MM.1S (cell line): ENCODE data around the gene ESF1.

Experiments used
- DNase-seq: peaks from one replicate; pipeline ENCODE4 v3.0.0-alpha.2; 2015
- H2AFZ ChIP-seq: fragments of 300-600 bp; sonication (generic); 2 replicates; pipeline ENCODE4 v1.6.0; 2016; ENCODE audit warnings: antibody characterized with exemption, low read length
- H3F3A ChIP-seq: fragments of 300-600 bp; sonication (generic); 2 replicates; pipeline ENCODE4 v1.6.1; 2016; ENCODE audit warnings: mild to moderate bottlenecking, antibody characterized with exemption, low read length, moderate library complexity, mixed read lengths; ENCODE audit not compliant: insufficient read depth
- H3K27ac ChIP-seq: fragments of 300-600 bp; sonication (generic); 2 replicates; pipeline ENCODE4 v1.5.1; 2016; ENCODE audit warnings: mild to moderate bottlenecking, low read length
- H3K27me3 ChIP-seq: fragments of 300-600 bp; sonication (generic); replicated peaks from 2 replicates; pipeline ENCODE4 v1.6.0; 2016; ENCODE audit warnings: low read length; ENCODE audit not compliant: insufficient read depth
- H3K36me3 ChIP-seq: fragments of 300-600 bp; sonication (generic); replicated peaks from 2 replicates; pipeline ENCODE4 v1.6.1; 2016; ENCODE audit warnings: mild to moderate bottlenecking, low read length, mixed read lengths; ENCODE audit not compliant: insufficient read depth
- H3K4me1 ChIP-seq: fragments of 300-600 bp; sonication (generic); 2 replicates; pipeline ENCODE4 v1.6.1; 2016; ENCODE audit warnings: low read length, mixed read lengths
- H3K4me2 ChIP-seq: fragments of 300-600 bp; sonication (generic); 2 replicates; pipeline ENCODE4 v1.6.0; 2016; ENCODE audit warnings: low read depth, low read length
- H3K4me3 ChIP-seq: fragments of 300-600 bp; sonication (generic); 2 replicates; pipeline ENCODE4 v1.5.1; 2016; ENCODE audit warnings: low read length, mixed read lengths
- H3K79me2 ChIP-seq: fragments of 300-600 bp; sonication (generic); 2 replicates; pipeline ENCODE4 v1.6.1; 2016; ENCODE audit warnings: mixed run types, low read length, mixed read lengths
- H3K9ac ChIP-seq: fragments of 300-600 bp; sonication (generic); 2 replicates; pipeline ENCODE4 v1.6.1; 2016; ENCODE audit warnings: low read length, mixed read lengths
- H3K9me2 ChIP-seq: fragments of 300-600 bp; sonication (generic); replicated peaks from 2 replicates; pipeline ENCODE4 v1.6.1; 2016; ENCODE audit warnings: mild to moderate bottlenecking, low read length, mixed read lengths; ENCODE audit not compliant: insufficient read depth
- H3K9me3 ChIP-seq: fragments of 300-600 bp; sonication (generic); replicated peaks from 2 replicates; pipeline ENCODE4 v1.6.1; 2016; ENCODE audit warnings: mild to moderate bottlenecking, low read length, mixed read lengths; ENCODE audit not compliant: insufficient read depth
- H4K20me1 ChIP-seq: fragments of 300-600 bp; sonication (generic); 2 replicates; pipeline ENCODE4 v1.6.1; 2016; ENCODE audit warnings: mild to moderate bottlenecking, low read length, moderate library complexity, mixed read lengths; ENCODE audit not compliant: insufficient read depth
- CTCF ChIP-seq: fragments of 300-600 bp; sonication (generic); IDR thresholded peaks from 2 replicates; pipeline ENCODE4 v1.5.1; 2016; ENCODE audit warnings: antibody characterized with exemption, low read length, mixed read lengths
- EZH2 ChIP-seq: fragments of 300-600 bp; sonication (generic); optimal IDR thresholded peaks from 2 replicates; pipeline ENCODE3; 2017; ENCODE audit warnings: low read depth, mild to moderate bottlenecking, antibody characterized with exemption, low read length, mixed read lengths
- EZH2phosphoT487 ChIP-seq: fragments of 300-600 bp; sonication (generic); IDR thresholded peaks from 2 replicates; pipeline ENCODE4 v1.6.1; 2018; ENCODE audit warnings: antibody characterized with exemption, low read length

Gene ESF1

GRCh38 chr20:13824459-13824858 lies 39.7 kb upstream of the ESF1 start:
- H3K4me3 ChIP-seq, result no peak overlapping the region
- DNase-seq, result no peak
- H3K9me2 ChIP-seq, result no peaks in the 10 kb centered on the region
- H3K9me3 ChIP-seq, result no peaks in the 10 kb centered on the region
- H3K4me2 ChIP-seq, result no peak overlapping the region
- no peaks in the 10 kb centered on the region for H3K36me3 ChIP-seq
- H3K79me2 ChIP-seq, result no peaks in the 10 kb centered on the region
- no peaks in the 10 kb centered on the region for H3K27me3 ChIP-seq
- TF ChIP-seq EZH2 (no peak), CTCF (no peak), EZH2phosphoT487 (no peak)
- H3F3A ChIP-seq, result no peaks in the 10 kb centered on the region
- H3K4me1 ChIP-seq, result no peaks in the 10 kb centered on the region
- H4K20me1 ChIP-seq, result no peaks in the 10 kb centered on the region
- no peak overlapping the region for H3K27ac ChIP-seq
- no peak overlapping the region for H3K9ac ChIP-seq
- no peak overlapping the region for H2AFZ ChIP-seq

GRCh38 chr20:13822459-13822858 lies 37.7 kb upstream of the ESF1 start:
- no peaks in the 10 kb centered on the region for H3K27me3 ChIP-seq
- H3K79me2 ChIP-seq, result no peaks in the 10 kb centered on the region
- no peak overlapping the region for H3K27ac ChIP-seq
- no peaks in the 10 kb centered on the region for H3K36me3 ChIP-seq
- H3K9ac ChIP-seq, result no peak overlapping the region
- H3K4me2 ChIP-seq, result no peak overlapping the region
- no peak overlapping the region for H3K4me3 ChIP-seq
- H2AFZ ChIP-seq, result no peak overlapping the region
- H3K9me3 ChIP-seq, result no peaks in the 10 kb centered on the region
- DNase-seq, result no peak
- no peaks in the 10 kb centered on the region for H3K4me1 ChIP-seq
- H3F3A ChIP-seq, result no peaks in the 10 kb centered on the region; the same call in 1 of the 2 replicates
- no peaks in the 10 kb centered on the region for H4K20me1 ChIP-seq
- no peak for TF ChIP-seq EZH2phosphoT487
- no peak for TF ChIP-seq EZH2
- no peak for TF ChIP-seq CTCF
- no peaks in the 10 kb centered on the region for H3K9me2 ChIP-seq

- Histone ChIP-seq H3K27ac (no peak overlapping the region), H3K4me3 (no peak overlapping the region), H3K27me3 (no peaks in the 10 kb centered on the region), H3K79me2 (no peaks in the 10 kb centered on the region), H3K36me3 (no peaks in the 10 kb centered on the region; the same call in 1 of the 2 replicates), H4K20me1 (no peaks in the 10 kb centered on the region), H3K4me1 (no peaks in the 10 kb centered on the region), H3K9ac (no peak overlapping the region), H3F3A (no peaks in the 10 kb centered on the region; the same call in 1 of the 2 replicates), H3K9me3 (no peaks in the 10 kb centered on the region), H3K9me2 (no peaks in the 10 kb centered on the region), H2AFZ (no peak overlapping the region), H3K4me2 (no peak overlapping the region)
- no peak for DNase-seq
- TF ChIP-seq CTCF (no peak), EZH2 (no peak), EZH2phosphoT487 (no peak)
These were observed 37.2 kb upstream of the ESF1 start for GRCh38 chr20:13821876-13822275.
